ENCODE measurements around the gene KCNQ2.

- no peak for TF ChIP-seq CTCF (IDR thresholded peaks at IDR 0.05; ENCODE audit: insufficient read depth, low read depth, low read length)
- TF ChIP-seq EZH2 (IDR thresholded peaks at IDR 0.05; ENCODE audit: insufficient read depth, low read length) = no peak
Measured at GRCh38 chr20:63406617-63407245, 65.7 kb downstream of the KCNQ2 start.
